ENCODE data around the gene STIM1. TPM values are rescaled to one million over a fixed set of nuclear protein-coding genes. Genes with fewer than 3 reads are reported as not detected.
A peak's percentile ranks its signal among the peaks of the same experiment; 100 is the strongest.

Gene STIM1
- total and polyA plus RNA-seq, 4 donors, result 12.1 to 56.4 (median 41.2) TPM

DNA sequence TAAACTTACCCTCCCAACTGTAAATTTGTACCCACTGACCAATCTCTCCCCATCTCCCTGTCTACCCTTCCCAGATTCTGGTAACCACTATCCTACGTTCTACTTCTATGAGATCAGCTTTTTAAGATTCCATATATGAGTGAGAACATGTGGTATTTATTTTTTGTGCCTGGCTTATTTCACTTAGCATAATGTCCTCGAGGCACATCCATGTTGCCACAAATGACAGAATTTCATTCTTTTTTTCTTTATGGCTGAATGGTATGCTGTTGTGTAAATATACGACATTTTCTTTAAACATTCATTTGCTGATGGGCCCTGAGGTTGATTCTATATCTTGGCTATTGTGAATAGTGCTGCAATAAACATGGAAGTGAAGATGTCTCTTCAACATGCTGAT lies 164.4 kb downstream of the STIM1 start:
- TF ChIP-seq, protein P1, sequence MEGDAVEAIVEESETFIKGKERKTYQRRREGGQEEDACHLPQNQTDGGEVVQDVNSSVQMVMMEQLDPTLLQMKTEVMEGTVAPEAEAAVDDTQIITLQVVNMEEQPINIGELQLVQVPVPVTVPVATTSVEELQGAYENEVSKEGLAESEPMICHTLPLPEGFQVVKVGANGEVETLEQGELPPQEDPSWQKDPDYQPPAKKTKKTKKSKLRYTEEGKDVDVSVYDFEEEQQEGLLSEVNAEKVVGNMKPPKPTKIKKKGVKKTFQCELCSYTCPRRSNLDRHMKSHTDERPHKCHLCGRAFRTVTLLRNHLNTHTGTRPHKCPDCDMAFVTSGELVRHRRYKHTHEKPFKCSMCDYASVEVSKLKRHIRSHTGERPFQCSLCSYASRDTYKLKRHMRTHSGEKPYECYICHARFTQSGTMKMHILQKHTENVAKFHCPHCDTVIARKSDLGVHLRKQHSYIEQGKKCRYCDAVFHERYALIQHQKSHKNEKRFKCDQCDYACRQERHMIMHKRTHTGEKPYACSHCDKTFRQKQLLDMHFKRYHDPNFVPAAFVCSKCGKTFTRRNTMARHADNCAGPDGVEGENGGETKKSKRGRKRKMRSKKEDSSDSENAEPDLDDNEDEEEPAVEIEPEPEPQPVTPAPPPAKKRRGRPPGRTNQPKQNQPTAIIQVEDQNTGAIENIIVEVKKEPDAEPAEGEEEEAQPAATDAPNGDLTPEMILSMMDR (IDR thresholded peaks at IDR 0.05; ENCODE audit: control extremely low read depth, extremely low read depth), result no peak
- peaks cover 0 to 2% (median 0%) of the 10 kb centered on the region in 4 donors for H3K9me3 ChIP-seq (ENCODE audit: control insufficient read depth in 4 of 4, insufficient read depth in 3 of 4, low read length in 3 of 4)
- no peaks in the 10 kb centered on the region for H3K27me3 ChIP-seq (ENCODE audit: control insufficient read depth in 3 of 3, insufficient read depth in 3 of 3, low read length in 2 of 3)
- H3K9ac ChIP-seq (ENCODE audit: insufficient read depth in 1 of 2, low read length in 2 of 2), result no peak overlapping the region
- 82 to 87% methylated on average over 3 of the region's 3 CpGs for WGBS, 2 donors
- H3K27ac ChIP-seq (ENCODE audit: low read depth in 1 of 2, low read length in 1 of 2), result no peak overlapping the region
- no peak overlapping the region for H3K4me3 ChIP-seq
- H3K36me3 ChIP-seq (ENCODE audit: control insufficient read depth in 4 of 4, insufficient read depth in 4 of 4, low read length in 4 of 4), result no peaks in the 10 kb centered on the region
- no peak for ATAC-seq (ENCODE audit: insufficient read depth, low FRiP score)
- DNase-seq, result no peak
- peaks cover 0 to 9% (median 5%) of the 10 kb centered on the region in 5 donors for H3K4me1 ChIP-seq (ENCODE audit: control insufficient read depth in 5 of 5, insufficient read depth in 5 of 5, low read length in 5 of 5)

DNA sequence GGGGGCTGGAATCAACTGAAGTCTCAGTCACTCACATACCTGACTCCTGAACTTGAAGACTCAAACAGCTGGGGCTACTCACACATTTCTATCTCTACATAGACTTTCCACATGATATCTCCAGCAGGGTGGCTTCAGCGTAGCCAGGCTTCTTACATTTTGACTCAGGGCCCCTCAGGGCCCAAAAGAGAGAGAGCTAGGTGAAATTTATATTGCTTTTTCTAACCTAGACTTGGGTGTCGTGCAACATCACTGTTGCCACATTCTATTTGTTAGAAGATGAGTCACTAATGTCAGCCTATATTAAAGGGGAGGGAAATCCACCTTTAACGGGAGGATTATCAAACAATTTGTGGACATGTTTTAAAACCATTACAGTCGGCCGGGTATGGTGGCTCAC lies 167.2 kb downstream of the STIM1 start:
- ATAC-seq (ENCODE audit: insufficient read depth, low FRiP score) (no peak), DNase-seq (no peak)
- H3K27me3 ChIP-seq (ENCODE audit: control insufficient read depth in 3 of 3, insufficient read depth in 3 of 3, low read length in 2 of 3), result no peaks in the 10 kb centered on the region
- peaks cover 0 to 33% (median 22%) of the 10 kb centered on the region in 5 donors for H3K4me1 ChIP-seq (ENCODE audit: control insufficient read depth in 5 of 5, insufficient read depth in 5 of 5, low read length in 5 of 5)
- WGBS, 2 donors, result 92 to 96% methylated on average over 5 of the region's 5 CpGs
- H3K4me3 ChIP-seq, result no peak overlapping the region
- no peak overlapping the region for H3K27ac ChIP-seq (ENCODE audit: low read depth in 1 of 2, low read length in 1 of 2)
- no peak overlapping the region for H3K9ac ChIP-seq (ENCODE audit: insufficient read depth in 1 of 2, low read length in 2 of 2)
- H3K36me3 ChIP-seq (ENCODE audit: control insufficient read depth in 4 of 4, insufficient read depth in 4 of 4, low read length in 4 of 4), result no peaks in the 10 kb centered on the region
- peaks cover 0 to 2% (median 0%) of the 10 kb centered on the region in 4 donors for H3K9me3 ChIP-seq (ENCODE audit: control insufficient read depth in 4 of 4, insufficient read depth in 3 of 4, low read length in 3 of 4)
- TF ChIP-seq, protein P1 (IDR thresholded peaks at IDR 0.05; ENCODE audit: control extremely low read depth, extremely low read depth), result no peak

DNA sequence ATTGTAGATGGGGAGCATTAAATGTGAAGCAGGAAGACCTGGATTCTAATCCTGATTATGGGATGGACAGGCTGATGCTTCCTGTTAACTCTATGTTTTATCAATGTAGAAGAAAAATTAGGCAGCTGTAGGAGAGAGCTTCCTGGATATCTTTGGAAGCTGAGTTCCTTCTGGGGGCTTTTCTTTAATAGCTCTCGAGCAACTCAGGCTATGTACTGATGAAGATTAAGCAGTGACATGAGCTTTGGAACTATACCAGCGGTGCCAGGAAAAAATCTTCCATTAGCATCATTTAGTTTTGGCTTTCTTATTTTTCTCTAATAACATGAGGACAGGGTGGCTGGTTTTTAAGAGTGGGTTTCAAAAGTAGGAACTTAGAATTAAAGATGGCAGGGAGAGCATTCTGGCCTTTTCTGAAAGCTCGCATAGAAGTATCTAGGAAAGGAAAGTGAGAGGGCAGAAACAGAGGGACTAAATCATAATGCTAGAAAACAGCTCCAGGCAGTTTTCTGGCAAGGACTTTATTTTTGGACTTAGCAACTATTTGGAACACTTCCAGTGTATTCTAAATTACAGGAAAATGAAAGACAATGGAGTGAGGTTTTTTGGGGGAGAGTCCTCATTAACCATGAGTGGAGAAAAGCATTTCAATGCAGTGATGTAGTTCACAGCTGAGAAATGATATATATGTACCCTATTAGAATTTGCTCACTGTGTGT lies 169.9 kb downstream of the STIM1 start:
- H3K4me1 ChIP-seq (ENCODE audit: control insufficient read depth in 5 of 5, insufficient read depth in 5 of 5, low read length in 5 of 5), result peaks cover 0 to 38% (median 22%) of the 10 kb centered on the region in 5 donors
- peaks cover 0 to 2% (median 0%) of the 10 kb centered on the region in 4 donors for H3K9me3 ChIP-seq (ENCODE audit: control insufficient read depth in 4 of 4, insufficient read depth in 3 of 4, low read length in 3 of 4)
- WGBS, 2 donors, result 55 to 68% methylated on average over 3 of the region's 3 CpGs
- peak overlapping the region in 1 of 2 donors; percentile 58 for H3K9ac ChIP-seq (ENCODE audit: insufficient read depth in 1 of 2, low read length in 2 of 2)
- no peaks in the 10 kb centered on the region for H3K27me3 ChIP-seq (ENCODE audit: control insufficient read depth in 3 of 3, insufficient read depth in 3 of 3, low read length in 2 of 3)
- ATAC-seq (ENCODE audit: insufficient read depth, low FRiP score) (peak; percentile 47), DNase-seq (peak; percentile 59 to 97 (median 96))
- H3K27ac ChIP-seq (ENCODE audit: low read depth in 1 of 2, low read length in 1 of 2), result peak overlapping the region in 1 of 2 donors; percentile 66
- TF ChIP-seq, protein P1 (IDR thresholded peaks at IDR 0.05; ENCODE audit: control extremely low read depth, extremely low read depth), result no peak
- H3K4me3 ChIP-seq, result no peak overlapping the region
- H3K36me3 ChIP-seq (ENCODE audit: control insufficient read depth in 4 of 4, insufficient read depth in 4 of 4, low read length in 4 of 4), result no peaks in the 10 kb centered on the region
